Hepatocyte (in vitro differentiated cells): ENCODE measurements around the gene RASSF6. TPM values are rescaled to one million over a fixed set of nuclear protein-coding genes. Genes with fewer than 3 reads are reported as not detected.
"Not testable (repeated sequence)": the region's sequence is repeated elsewhere in the genome, so short reads cannot be mapped to it uniquely, and the experiment has no call there.

ENCODE experiments used
- DNase-seq: peaks from one replicate; pipeline ENCODE4 v3.0.0-alpha.2; 2016; ENCODE audit warnings: low spot score
- H2AFZ ChIP-seq: fragments of 200-600 bp; sonication (generic); 2 replicates; pipeline ENCODE4 v1.6.0; 2016; ENCODE audit warnings: antibody characterized with exemption, mild to moderate bottlenecking
- H3K27ac ChIP-seq: fragments of 200-600 bp; sonication (generic); 2 replicates; pipeline ENCODE4 v1.5.1; 2016; ENCODE audit warnings: mild to moderate bottlenecking
- H3K27me3 ChIP-seq: fragments of 200-600 bp; sonication (generic); 2 replicates; pipeline ENCODE4 v1.6.1; 2016
- H3K36me3 ChIP-seq: fragments of 200-600 bp; sonication (generic); replicated peaks from 2 replicates; pipeline ENCODE4 v1.5.1; 2016; ENCODE audit warnings: low read depth; ENCODE audit not compliant: insufficient read depth
- H3K4me1 ChIP-seq: fragments of 200-600 bp; sonication (generic); 2 replicates; pipeline ENCODE4 v1.5.1; 2016; ENCODE audit warnings: mild to moderate bottlenecking, moderate library complexity; ENCODE audit not compliant: insufficient read depth
- H3K4me2 ChIP-seq: fragments of 200-600 bp; sonication (generic); 2 replicates; pipeline ENCODE4 v1.6.0; 2016
- H3K4me3 ChIP-seq: fragments of 200-600 bp; sonication (generic); 2 replicates; pipeline ENCODE4 v1.5.1; 2016; ENCODE audit warnings: mild to moderate bottlenecking
- H3K79me2 ChIP-seq: fragments of 200-600 bp; sonication (generic); 2 replicates; pipeline ENCODE4 v1.6.0; 2017; ENCODE audit warnings: mild to moderate bottlenecking
- H3K9me2 ChIP-seq: fragments of 200-600 bp; sonication (generic); replicated peaks from 2 replicates; pipeline ENCODE4 v1.6.0; 2017; ENCODE audit warnings: mild to moderate bottlenecking; ENCODE audit not compliant: insufficient read depth
- H3K9me3 ChIP-seq: fragments of 200-600 bp; sonication (generic); 2 replicates; pipeline ENCODE4 v1.5.1; 2016; ENCODE audit warnings: low read depth, mild to moderate bottlenecking
- H4K20me1 ChIP-seq: fragments of 200-600 bp; sonication (generic); 2 replicates; pipeline ENCODE4 v1.6.0; 2016; ENCODE audit warnings: mild to moderate bottlenecking; ENCODE audit not compliant: insufficient read depth, poor library complexity, severe bottlenecking
- CTCF ChIP-seq: fragments of 200-600 bp; sonication (generic); IDR thresholded peaks from 2 replicates; pipeline ENCODE4 v1.5.1; 2016; ENCODE audit warnings: antibody characterized with exemption, mild to moderate bottlenecking; ENCODE audit not compliant: poor library complexity
- EZH2 ChIP-seq: fragments of 200-600 bp; sonication (generic); IDR thresholded peaks from 2 replicates; pipeline ENCODE4 v1.6.1; 2016; ENCODE audit warnings: antibody characterized with exemption, mild to moderate bottlenecking, borderline replicate concordance
- EZH2phosphoT487 ChIP-seq: fragments of 200-600 bp; sonication (generic); IDR thresholded peaks from one replicate; pipeline ENCODE4 v1.6.1; 2018; ENCODE audit warnings: antibody characterized with exemption, mild to moderate bottlenecking, low read depth, moderate library complexity; ENCODE audit not compliant: unreplicated experiment, severe bottlenecking
- WGBS: methylation state at CpG from one replicate; pipeline ENCODE4 v1.1.6; 2016; ENCODE audit warnings: low lambda C conversion rate; ENCODE audit errors: missing lambda C conversion rate; 5-methylcytosine and 5-hydroxymethylcytosine counted together
- polyA plus RNA-seq: library from polyadenylated mRNA; unstranded; fragments of >200 nt; fragmentation: Nextera tagmentation; extraction: Ambion mirVana; gene quantifications from 2 replicates; pipeline ENCODE4 v1.2.1, GENCODE V29; 2016
- total RNA-seq: library from RNA; depleted of rRNA; stranded (reverse); fragments of >200 nt; gene quantifications from 2 replicates; pipeline ENCODE4 v1.2.3, GENCODE V29; 2014

RASSF6 gene
- total and polyA plus RNA-seq, 2 experiments from 2014 or later, result 2.1 to 6.5 TPM

- Histone ChIP-seq H2AFZ (no peak overlapping the region), H3K9me2 (no peaks in the 10 kb centered on the region), H3K4me2 (no peak overlapping the region), H3K27me3 (no peaks in the 10 kb centered on the region), H3K79me2 (no peaks in the 10 kb centered on the region), H4K20me1 (no peaks in the 10 kb centered on the region), H3K27ac (no peak overlapping the region), H3K9me3 (no peaks in the 10 kb centered on the region), H3K4me1 (no peaks in the 10 kb centered on the region), H3K4me3 (no peak overlapping the region), H3K36me3 (no peaks in the 10 kb centered on the region)
- no peak for TF ChIP-seq CTCF
- TF ChIP-seq EZH2phosphoT487, result no peak
- no peak for TF ChIP-seq EZH2
- DNase-seq, result no peak
Observed at GRCh38 chr4:73575660-73576059, 44.6 kb downstream of the RASSF6 start.

DNA sequence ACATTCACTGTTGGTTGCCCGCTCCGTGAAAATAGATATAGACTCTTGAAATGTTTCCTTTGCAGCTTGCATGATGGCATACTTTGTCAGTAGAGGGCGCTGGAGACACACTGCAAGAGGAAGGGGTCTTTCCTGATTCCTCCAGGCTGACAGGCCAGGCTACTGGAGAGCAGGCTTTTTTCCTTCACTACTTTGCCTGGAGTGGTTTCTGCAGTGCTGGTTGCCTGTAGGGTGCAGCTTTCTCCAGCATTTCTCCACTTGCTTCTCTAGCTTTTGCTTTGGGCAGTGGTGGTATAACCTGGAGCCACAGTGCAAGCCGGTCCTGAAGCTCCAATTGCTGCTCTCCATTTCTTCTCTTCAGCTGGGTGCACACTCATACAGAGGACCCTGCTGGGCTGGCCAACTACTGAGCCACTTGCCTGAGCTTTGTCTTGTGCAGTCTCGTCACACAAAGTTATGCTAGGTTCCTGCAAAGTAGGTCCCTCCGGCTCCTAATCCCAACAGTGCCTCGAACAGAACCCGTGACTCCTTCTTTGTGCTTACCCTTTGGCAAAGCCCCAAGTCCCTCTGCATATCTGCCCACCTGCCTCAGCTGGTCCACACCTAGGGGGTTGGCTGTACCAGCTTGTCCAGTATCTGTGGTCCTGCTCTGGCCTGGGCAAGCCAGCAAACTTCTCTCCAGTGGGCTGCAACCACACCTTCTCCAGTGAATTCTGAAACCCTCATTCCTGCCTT, 46.3 kb downstream of the RASSF6 start:
- Histone ChIP-seq H3K27ac (no peak overlapping the region), H2AFZ (no peak overlapping the region), H4K20me1 (no peaks in the 10 kb centered on the region), H3K9me3 (no peaks in the 10 kb centered on the region), H3K36me3 (no peaks in the 10 kb centered on the region), H3K79me2 (no peaks in the 10 kb centered on the region), H3K9me2 (no peaks in the 10 kb centered on the region), H3K4me3 (no peak overlapping the region), H3K27me3 (no peaks in the 10 kb centered on the region), H3K4me1 (no peaks in the 10 kb centered on the region), H3K4me2 (no peak overlapping the region)
- peak; percentile 91 for DNase-seq
- whole genome bisulfite sequencing, result 65% methylated on average over 8 of the region's 8 CpGs
- TF ChIP-seq EZH2 (no peak), EZH2phosphoT487 (no peak), CTCF (peak; percentile 89)

DNA sequence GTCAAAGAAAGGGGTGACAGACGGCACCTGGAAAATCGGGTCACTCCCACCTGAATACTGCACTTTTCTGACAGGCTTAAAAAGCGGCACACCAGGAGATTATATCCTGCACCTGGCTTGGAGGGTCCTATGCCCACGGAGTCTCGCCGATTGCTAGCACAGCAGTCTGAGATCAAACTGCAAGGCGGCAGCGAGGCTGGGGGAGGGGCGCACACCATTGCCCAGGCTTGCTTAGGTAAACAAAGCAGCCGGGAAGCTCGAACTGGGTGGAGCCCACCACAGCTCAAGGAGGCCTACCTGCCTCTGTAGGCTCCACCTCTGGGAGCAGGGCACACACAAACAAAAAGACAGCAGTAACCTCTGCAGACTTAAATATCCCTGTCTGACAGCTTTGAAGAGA, 69.4 kb downstream of the RASSF6 start:
- not testable (repeated sequence) for H3K27me3 ChIP-seq, H3K36me3 ChIP-seq, H3K9me2 ChIP-seq, H3K79me2 ChIP-seq, H2AFZ ChIP-seq, H3K9me3 ChIP-seq, DNase-seq, H3K4me3 ChIP-seq, H3K27ac ChIP-seq, H3K4me1 ChIP-seq, H3K4me2 ChIP-seq, H4K20me1 ChIP-seq
- WGBS, result 80% methylated on average over 11 of the region's 11 CpGs

- Histone ChIP-seq H4K20me1 (no peaks in the 10 kb centered on the region), H3K9me3 (no peaks in the 10 kb centered on the region), H3K9me2 (no peaks in the 10 kb centered on the region), H3K27me3 (no peaks in the 10 kb centered on the region), H3K4me3 (no peak overlapping the region), H3K4me1 (no peaks in the 10 kb centered on the region), H3K4me2 (no peak overlapping the region), H3K79me2 (no peaks in the 10 kb centered on the region), H2AFZ (no peak overlapping the region), H3K36me3 (no peaks in the 10 kb centered on the region), H3K27ac (no peak overlapping the region)
- WGBS, result 82% methylated on average over 2 of the region's 2 CpGs
- no peak for DNase-seq
- TF ChIP-seq EZH2phosphoT487 (no peak), CTCF (no peak), EZH2 (no peak)
Observed at GRCh38 chr4:73544620-73545019, 75.6 kb downstream of the RASSF6 start.
